GM19372 (cell line): ENCODE data around the gene GOLGA8M.
"Not testable (repeated sequence)": the region's sequence is repeated elsewhere in the genome, so short reads cannot be mapped to it uniquely, and the experiment has no call there.

Source experiments
- ATAC-seq: cut with Tn5 transposase; IDR thresholded peaks from one replicate; pipeline ENCODE4 v1.9.1; 2021; ENCODE audit warnings: mild to moderate bottlenecking, low read depth, moderate library complexity; ENCODE audit not compliant: unreplicated experiment

The GOLGA8M gene

GRCh38 chr15:28712270-28712669, at the start of gene GOLGA8M:
GOLGA8M (minus strand) TSS chr15:28712421; CDS start chr15:28712323, 98 bp downstream.
- ATAC-seq = not testable (repeated sequence)

GRCh38 chr15:28742890-28743289, 30.7 kb upstream of the GOLGA8M start:
- not testable (repeated sequence) for ATAC-seq

- ATAC-seq = not testable (repeated sequence)
Measured at GRCh38 chr15:28738590-28739292, 26.5 kb upstream of the GOLGA8M start.

- not testable (repeated sequence) for ATAC-seq
Measured at GRCh38 chr15:28738200-28738561, 26.0 kb upstream of the GOLGA8M start.

GRCh38 chr15:28737521-28738199, 25.4 kb upstream of the GOLGA8M start:
- ATAC-seq = peak; percentile 59

- ATAC-seq = not testable (repeated sequence)
Measured at GRCh38 chr15:28728061-28728460, 15.8 kb upstream of the GOLGA8M start.

GRCh38 chr15:28727026-28727425, 14.8 kb upstream of the GOLGA8M start:
- ATAC-seq = not testable (repeated sequence)

GRCh38 chr15:28726102-28726501, 13.9 kb upstream of the GOLGA8M start:
- no peak for ATAC-seq

- ATAC-seq = no peak
Measured at GRCh38 chr15:28725556-28725955, 13.3 kb upstream of the GOLGA8M start.

GRCh38 chr15:28723986-28724385, 11.8 kb upstream of the GOLGA8M start:
- ATAC-seq = not testable (repeated sequence)

- not testable (repeated sequence) for ATAC-seq
Measured at GRCh38 chr15:28719626-28720025, 7.4 kb upstream of the GOLGA8M start.

GRCh38 chr15:28718576-28718975, 6.4 kb upstream of the GOLGA8M start:
- not testable (repeated sequence) for ATAC-seq

GRCh38 chr15:28714176-28714575, 2.0 kb upstream of the GOLGA8M start:
- ATAC-seq = not testable (repeated sequence)

GRCh38 chr15:28703927-28704326, 8.3 kb downstream of the GOLGA8M start:
- not testable (repeated sequence) for ATAC-seq

- ATAC-seq = not testable (repeated sequence)
Measured at GRCh38 chr15:28702427-28702826, 9.8 kb downstream of the GOLGA8M start.

GRCh38 chr15:28694006-28694751, 18.0 kb downstream of the GOLGA8M start:
- ATAC-seq = not testable (repeated sequence)

GRCh38 chr15:28693021-28693420, 19.2 kb downstream of the GOLGA8M start:
- ATAC-seq = not testable (repeated sequence)

GRCh38 chr15:28673533-28673932, 38.7 kb downstream of the GOLGA8M start:
- not testable (repeated sequence) for ATAC-seq

- ATAC-seq = not testable (repeated sequence)
Measured at GRCh38 chr15:28672122-28672521, 40.1 kb downstream of the GOLGA8M start.

- ATAC-seq = not testable (repeated sequence)
Measured at GRCh38 chr15:28666402-28666801, 45.8 kb downstream of the GOLGA8M start.

GRCh38 chr15:28664575-28664974, 47.6 kb downstream of the GOLGA8M start:
- ATAC-seq = not testable (repeated sequence)
